ENCODE data around the gene NAT9.

NAT9 gene

GRCh38 chr17:74779501-74779900 is 3.4 kb upstream of the NAT9 start:
- DNase-seq, result no peak

- DNase-seq, result no peak
These were observed 2.8 kb upstream of the NAT9 start for GRCh38 chr17:74778960-74779359.

DNA sequence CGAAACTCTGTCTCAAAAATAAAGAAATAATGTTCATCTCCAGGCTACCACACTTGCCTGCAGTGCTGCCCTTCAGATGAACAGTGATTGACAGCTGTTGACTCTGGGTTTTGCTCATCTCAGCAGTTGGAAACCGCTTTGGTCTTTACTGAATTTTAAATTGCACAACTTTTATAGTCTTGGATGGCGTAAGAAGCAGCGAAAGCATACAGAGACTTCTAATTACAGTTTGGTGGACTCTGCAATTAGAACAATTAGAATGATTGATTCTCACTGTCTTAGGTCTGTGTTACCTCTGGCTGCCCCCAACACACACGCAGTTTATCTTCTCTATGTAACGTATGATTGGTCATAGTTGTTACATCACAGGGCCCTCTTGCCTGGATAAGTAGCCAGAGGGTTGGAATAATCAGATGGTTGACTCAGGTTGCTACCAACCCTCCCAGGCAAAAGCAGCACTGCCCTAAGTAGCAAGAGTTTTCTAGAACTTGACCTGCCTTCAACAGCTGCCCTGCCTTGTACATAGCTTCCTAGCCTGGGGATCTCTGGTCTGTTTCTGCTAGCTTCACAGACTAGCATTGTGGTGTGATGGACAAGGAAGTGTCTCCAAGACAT is 1.9 kb upstream of the NAT9 start:
- DNase-seq, result no peak

GRCh38 chr17:74776990-74777389 is 845 bp upstream of the NAT9 start:
- DNase-seq, result no peak

DNA sequence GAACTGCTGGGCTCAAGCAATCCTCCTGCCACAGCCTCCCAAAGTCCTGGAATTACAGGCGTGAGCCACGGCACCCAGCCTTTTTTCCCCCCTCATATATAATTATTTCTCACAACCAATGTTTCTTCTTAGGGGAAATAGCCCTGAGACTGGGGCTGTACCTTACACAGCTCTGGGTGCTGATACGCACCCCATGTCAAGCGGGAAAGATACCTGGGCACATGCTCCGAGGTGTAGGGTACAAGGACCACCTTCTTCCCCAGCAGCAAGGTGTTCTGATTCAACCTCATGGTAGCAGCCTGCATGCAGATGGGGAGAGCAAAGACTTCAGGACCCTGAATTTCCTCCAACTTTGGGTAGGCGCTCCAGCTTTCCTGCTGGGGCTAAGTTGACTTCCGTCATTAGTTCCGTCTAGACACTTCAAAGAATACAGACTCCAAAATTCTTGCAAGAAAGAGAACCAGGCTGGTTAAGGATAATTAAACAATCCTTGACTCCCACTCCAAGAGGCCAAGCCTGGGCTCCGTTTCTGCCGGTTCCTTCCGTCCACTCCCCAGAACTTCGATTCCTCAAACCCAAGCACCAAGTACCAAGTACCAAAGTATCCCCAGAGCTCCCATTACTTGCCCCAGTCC is 619 bp downstream of the NAT9 start:
- DNase-seq, result no peak

DNA sequence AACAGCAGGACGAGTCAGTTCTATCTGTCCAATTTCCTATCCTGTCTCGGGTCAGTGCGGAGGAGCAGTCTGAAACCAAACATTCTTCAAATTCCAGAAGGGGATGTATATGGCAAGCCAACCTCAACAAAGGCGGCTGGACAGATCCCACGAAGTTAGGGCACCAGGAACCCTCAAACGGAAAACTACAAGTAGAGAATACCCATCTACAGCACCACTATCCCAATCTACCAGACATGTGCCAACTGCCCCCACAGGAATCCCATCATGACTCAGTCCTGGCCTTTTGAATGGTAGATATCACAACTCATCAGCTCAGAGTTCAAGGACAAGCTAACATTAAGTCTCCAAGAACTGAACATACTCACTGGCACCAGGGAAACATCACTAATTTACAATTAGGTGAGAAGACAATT is 2.3 kb downstream of the NAT9 start:
- no peak for DNase-seq

GRCh38 chr17:74773414-74773813 is 2.7 kb downstream of the NAT9 start:
- no peak for DNase-seq

- DNase-seq, result no peak
These were observed 4.1 kb downstream of the NAT9 start for GRCh38 chr17:74772053-74772452.

DNA sequence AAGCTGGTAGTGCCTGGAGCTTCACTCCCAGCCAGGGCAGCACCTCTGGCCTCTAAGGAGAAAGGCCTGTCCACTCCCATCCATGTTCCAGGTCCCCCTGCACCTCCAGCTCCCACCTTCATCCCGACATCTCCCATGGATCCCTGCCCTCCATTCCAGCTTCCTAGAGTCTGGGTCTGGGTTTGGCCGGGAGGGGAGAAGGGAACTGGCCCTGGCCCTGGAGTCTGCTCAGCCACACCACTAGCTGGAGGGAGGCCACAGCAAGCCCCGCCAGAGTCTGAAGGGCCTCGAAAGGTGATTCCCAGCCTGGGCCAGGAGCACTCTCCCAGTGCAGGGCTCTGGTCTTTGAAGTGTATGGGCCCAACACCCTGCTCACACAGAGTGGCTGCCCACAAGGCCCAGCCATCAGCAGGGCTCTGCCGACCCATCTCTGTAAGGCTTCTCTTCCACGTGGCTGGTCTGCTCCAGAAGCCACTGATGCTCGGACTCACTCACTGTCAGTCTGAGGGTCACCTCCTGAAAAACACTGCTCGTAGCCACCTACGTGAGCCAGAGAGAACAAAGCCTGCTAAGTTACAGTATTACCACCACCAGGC is 4.7 kb downstream of the NAT9 start:
- DNase-seq, result no peak

- peak; percentile 75 for DNase-seq
These were observed 5.4 kb downstream of the NAT9 start for GRCh38 chr17:74770498-74771318.

DNA sequence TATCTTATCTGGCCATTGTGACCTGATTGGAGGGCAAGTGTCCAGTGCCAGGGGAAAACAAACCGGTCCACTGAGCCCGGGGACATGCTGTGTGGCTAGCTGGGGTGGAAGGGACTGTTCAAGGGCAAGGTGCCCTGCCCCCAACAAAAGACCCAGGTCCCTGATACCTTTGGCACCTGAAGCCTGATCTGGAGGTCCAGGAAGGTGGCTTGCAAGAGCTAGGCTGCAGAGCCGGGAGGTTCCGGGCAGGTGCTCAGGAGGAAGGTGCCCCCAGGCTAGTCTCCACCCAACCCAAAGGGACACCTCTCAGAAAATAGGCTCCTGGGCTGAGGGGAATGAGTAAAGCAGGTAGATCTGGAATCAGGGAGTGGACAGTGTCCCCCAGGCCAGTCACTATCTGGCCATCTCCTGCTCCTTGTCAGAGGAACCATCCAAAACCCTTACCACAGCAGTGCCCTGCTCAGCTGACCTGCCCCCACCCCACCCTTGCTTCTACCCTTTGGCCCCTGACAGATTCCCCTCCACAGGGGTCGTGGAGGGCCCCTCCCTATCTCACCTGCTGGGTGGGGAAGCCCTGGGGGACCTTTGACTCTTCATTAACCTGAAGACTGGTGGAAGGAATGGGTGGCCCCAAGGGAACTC is 6.2 kb downstream of the NAT9 start:
- no peak for DNase-seq

GRCh38 chr17:74769266-74769855 is 6.8 kb downstream of the NAT9 start:
- DNase-seq, result no peak

- DNase-seq, result no peak
These were observed 7.4 kb downstream of the NAT9 start for GRCh38 chr17:74768763-74769114.

DNA sequence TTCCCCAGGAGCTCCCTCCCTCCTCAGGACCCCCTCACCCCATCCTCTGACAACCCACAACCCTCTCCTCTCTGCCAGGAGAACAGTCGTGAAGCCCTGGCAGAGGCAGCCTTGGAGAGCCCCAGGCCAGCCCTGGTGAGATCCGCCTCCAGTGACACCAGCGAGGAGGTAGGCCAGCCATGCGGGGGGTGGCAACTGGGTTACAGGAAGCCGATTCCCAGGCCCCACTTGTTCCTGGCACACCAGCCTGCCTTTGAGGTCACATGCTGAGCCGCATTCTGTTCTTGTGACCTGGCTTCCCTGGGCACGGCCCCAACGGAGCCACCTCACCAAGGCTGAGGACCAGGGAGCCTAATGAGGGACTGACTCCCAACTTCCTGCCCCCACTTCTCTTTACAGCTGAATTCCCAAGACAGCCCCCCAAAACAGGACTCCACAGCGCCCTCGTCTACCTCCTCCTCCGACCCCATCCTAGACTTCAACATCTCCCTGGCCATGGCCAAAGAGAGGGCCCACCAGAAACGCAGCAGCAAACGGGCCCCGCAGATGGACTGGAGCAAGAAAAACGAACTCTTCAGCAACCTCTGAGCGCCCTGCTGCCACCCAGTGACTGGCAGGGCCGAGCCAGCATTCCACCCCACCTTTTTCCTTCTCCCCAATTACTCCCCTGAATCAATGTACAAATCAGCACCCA is 7.9 kb downstream of the NAT9 start:
- no peak for DNase-seq

- no peak for DNase-seq
These were observed 9.0 kb downstream of the NAT9 start for GRCh38 chr17:74767111-74767516.

DNA sequence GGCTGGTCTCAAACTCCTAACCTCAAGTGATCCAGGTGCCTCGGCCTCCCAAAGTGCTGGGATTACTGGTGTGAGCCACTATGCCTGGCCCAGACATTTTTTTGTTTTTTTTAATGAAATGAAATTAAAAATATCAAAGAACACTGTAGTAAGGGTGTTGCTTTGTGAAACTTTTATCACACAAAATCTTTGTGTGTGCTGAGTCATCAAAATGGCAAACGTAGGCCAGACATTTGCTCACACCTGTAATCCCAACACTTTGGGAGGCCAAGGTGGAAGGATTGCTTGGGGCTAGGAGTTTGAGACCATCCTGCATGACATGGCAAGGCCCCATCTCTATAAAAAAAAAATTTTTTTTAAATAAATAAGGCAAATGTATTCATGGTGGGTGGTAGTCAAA is 9.7 kb downstream of the NAT9 start:
- DNase-seq, result no peak

DNA sequence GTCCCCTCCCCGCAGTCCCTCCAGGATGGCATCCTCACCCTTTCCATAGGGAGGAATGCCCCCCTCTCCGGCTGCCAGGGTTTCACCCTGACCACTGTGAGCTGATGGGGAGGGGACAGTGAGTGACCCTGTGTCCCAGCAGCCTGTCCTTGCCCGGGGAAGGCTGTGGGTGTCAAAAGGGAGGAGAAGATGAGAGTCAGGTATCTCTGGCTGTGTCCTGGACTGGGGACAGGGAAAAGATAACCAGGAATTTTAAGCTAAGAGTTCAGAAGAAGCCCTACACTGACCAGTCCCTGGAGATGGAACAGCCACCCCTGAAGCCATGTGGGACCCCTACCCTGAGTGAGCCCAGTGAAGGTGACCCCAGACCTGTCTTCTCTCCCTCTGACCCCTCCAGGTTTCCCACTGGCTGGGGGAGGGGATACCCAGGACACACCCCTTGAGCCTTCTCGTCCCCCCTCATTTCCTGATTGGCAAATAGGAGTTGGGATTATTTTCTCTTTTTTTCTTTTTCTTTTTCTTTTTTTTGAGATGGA is 11.3 kb downstream of the NAT9 start:
- no peak for DNase-seq

GRCh38 chr17:74763565-74764387 is 12.4 kb downstream of the NAT9 start:
- DNase-seq, result no peak

GRCh38 chr17:74761931-74762330 is 14.2 kb downstream of the NAT9 start:
- no peak for DNase-seq

DNA sequence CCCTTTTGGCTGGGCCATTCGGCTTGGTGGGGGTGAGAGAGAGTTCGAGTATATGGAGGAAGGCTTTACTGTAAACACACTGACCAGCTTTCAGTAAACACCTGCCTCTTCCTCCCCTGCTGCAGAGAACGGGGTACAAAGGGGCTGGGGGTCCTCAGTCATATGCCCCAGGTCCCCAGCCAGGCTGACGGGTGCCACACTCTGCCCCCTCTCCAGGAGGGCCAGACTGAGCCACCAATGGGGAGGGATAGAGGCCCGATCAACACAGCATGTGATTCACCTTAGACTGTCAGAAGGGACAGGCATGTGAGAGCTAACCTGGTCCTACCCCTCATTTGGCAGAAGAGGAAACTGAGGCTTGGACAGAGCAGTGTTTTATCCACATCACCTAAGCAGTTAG is 14.7 kb downstream of the NAT9 start:
- no peak for DNase-seq

Measured in NCI-H2171 treated with DMSO at 0.1 percent for 48 hours (cell line).